Measurements from ENCODE around the gene CTSW. TPM values are rescaled to one million over a fixed set of nuclear protein-coding genes. Genes with fewer than 3 reads are reported as not detected.
"Not testable (repeated sequence)": the region's sequence is repeated elsewhere in the genome, so short reads cannot be mapped to it uniquely, and the experiment has no call there.

Gene CTSW
- total RNA-seq, 1 donor from 2014 or later: 0.35 TPM

DNA sequence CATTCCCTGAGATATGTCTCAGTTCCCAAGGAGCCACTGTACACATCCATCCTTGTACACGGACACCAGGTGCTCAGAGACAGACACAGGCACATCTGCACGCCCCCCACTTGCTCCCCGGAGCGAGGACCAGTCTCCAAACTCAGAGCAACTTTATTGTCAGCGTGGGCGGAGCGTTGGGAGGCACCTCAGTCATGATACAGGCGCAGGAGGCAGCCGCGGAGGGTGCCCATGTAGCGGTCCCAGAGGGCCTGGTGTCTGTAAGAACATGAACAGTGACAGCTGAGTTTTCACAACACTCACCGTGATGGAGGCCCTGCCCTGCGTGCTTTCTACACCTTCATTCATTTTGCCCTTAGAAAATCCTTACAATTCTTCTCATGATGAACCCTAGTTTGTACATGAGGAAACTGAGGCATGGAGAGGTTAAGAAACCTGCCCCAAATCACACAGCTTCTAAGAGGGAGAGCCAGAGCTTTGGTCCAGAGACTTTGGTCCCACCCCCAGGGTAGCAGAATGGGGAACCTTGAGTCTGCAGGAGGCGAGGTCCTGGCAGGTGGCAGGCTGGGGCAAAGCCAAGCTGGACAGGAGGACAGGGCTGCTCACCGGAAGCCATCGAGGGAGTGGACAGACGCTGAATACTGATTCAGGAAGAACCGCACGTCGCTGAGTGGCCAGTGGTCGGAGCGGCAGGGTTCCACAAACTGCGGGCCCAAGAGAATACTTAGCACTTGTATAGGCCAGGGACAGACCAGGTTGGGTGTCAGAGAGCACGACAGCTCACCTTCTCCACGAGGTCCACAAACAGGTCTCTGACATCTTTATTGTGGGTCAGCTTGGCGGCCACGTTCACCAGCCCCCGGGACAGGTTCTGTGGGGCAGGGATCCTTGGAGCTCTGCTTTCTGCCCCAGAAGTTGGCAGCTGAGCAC lies 4.4 kb downstream of the CTSW start:
- DNase-seq (ENCODE audit: extremely low read depth, low read depth, low spot score): no peak

GRCh38 chr11:65884716-65885092 lies 5.1 kb downstream of the CTSW start:
- no peak for DNase-seq (ENCODE audit: extremely low read depth, low read depth, low spot score)

DNA sequence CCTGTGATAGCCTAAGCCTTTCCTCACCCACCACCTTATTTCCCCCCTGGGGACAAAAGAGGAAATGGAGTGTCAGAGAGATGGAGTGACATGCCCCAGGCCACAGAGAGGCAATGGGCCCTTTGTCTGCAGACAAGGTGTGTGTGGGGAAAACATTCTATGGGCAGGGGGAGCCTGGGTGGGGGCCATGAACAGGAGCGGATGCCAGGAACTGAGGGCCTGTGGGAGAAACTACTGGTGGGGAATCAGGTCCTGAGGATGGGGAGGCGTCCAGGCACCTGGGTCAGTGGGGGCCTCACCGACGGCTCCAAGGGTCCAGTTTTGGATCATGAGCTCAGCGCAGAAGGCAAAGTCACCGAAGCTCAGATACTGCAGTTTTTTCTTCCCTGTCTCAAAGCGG lies 5.6 kb downstream of the CTSW start:
- DNase-seq (ENCODE audit: extremely low read depth, low read depth, low spot score): no peak

DNA sequence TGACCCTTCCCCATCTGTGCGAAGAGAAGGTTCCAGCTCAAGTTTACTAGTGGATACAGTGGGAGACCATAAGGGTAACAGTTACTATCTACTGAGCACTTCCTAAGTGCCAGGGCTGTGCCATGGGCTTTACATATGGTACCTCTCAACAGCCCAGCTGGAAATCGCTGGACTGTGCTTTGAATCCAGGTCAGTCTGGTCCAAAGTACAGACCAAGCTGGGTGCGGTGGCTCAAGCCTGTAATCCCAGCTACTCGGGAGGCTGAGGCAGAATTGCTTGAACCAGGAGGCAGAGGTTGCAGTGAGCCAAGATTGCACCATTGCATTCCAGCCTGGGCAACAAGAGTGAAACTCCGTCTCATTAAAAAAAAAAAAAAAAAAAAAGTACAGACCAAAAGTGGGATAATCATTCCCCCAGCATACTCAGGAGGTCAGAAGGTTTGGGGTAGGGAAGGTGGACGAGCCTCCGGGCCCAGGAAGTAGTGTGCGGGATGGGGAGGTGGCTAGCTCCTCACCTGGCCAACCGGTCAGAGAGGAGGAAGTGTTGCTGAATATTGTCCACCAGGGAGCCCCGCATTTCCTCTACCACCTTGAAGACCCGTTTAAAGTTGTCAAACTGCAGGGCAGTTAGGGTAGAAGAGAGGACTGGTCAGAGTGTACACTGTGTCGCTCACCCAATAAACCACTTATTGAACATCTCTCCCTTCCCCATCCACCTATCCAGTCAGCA lies 6.3 kb downstream of the CTSW start:
- DNase-seq (ENCODE audit: extremely low read depth, low read depth, low spot score): no peak

DNA sequence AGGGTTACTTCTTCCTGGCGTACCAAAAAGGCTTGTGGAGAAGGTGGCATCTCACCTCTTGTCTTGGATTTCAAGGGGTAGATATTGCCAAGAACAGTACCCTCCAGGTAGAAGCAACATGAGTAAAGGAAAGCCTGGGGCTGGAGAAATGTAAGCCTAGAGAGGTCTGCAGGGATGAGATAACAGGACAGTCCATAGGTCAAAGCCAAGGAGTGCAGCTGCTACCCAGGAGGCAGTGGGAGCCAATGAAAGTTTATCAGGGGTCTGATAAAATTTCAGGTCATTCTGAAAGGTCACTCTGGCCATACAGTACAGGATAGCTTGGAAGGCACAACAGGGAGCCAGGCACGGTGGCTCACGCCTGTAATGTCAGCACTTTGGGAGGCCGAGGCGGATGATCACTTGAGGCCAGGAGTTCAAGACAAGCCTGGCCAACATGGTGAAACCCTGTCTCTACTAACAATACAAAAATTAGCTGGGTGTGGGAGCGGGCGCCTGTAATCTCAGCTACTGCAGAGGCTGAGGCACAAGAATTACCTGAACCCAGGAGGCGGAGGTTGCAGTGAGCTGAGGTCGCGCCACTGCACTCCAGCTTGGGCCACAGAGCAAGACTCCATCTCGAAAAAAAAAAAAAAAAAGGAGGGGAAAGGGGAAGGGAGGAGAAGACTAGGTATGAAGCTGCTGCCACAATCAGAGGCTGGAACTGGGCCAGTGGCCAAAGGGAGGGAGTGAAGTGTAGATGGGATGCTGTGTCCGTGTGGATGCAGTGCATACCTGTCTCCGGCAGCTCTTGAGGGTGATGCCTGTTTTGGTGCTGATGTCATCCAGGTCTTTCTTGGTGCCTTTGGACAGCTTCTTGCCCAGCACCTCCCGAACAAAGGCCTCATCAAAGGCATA lies 7.4 kb downstream of the CTSW start:
- no peak for DNase-seq (ENCODE audit: extremely low read depth, low read depth, low spot score)

DNA sequence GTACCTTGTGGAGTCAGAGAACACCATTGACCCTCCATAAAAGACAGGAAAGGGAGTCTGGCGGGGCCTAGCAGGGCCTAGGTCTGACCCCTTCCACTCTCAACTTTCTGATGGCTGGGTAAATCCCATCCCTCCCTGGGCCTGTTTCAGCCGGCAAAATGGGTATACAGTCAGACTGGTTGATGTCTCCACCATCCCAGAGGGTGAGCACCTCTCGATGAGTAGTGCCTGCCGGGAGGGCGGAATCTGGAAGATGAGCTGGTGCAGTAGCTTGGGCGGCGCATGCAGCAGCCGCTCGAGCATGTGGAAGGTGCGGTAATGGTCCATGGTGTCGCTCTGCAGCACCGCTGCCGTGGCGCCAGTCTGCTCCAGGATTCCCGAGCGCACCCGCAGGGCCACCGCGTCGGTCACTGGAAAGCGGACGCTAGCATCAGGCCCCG lies 8.1 kb downstream of the CTSW start:
- no peak for DNase-seq (ENCODE audit: extremely low read depth, low read depth, low spot score)

DNA sequence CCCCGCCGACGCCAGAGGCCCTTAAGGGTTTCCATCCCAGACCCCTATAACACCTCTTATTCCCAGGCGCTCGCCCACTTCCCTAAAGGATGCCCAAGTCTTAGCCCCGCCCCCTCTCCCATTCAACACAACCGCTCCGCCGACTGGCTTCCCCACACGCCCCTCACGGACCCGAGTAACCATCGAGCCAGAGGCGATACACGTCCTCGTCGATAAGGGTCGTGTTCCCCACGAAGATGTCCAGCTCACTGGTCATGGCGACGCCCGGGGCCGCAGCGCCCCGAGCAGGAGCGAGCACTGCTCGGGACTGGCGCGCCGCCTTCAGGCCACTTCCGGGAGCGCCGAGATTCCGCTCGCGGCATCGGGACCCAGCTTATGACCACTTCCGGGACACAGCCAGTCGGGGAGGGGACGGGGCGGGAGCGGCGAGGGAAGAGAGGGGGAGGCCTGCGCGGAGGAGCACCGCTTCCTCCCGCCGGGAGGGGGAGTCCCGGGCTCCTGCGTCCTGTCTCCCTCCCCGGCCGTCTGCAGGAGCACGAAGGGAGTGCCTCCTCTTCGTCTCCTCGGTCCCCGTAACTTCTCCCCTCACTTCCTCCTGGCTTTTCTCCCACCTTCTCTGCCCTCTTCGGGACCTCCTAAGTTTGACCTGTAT lies 8.7 kb downstream of the CTSW start, which contains the start of gene FIBP:
Gene FIBP (minus strand): TSS at position 309 of the 652 bp plus-strand sequence. CDS start 53 bp downstream, at position 256.
- DNase-seq (ENCODE audit: extremely low read depth, low read depth, low spot score): no peak

- no peak for DNase-seq (ENCODE audit: extremely low read depth, low read depth, low spot score)
Measured at GRCh38 chr11:65890324-65891218, 10.9 kb downstream of the CTSW start, which contains the start of gene CCDC85B. TSS of gene CCDC85B (plus strand) at chr11:65890673. CDS start at chr11:65890784, 111 bp downstream.

DNA sequence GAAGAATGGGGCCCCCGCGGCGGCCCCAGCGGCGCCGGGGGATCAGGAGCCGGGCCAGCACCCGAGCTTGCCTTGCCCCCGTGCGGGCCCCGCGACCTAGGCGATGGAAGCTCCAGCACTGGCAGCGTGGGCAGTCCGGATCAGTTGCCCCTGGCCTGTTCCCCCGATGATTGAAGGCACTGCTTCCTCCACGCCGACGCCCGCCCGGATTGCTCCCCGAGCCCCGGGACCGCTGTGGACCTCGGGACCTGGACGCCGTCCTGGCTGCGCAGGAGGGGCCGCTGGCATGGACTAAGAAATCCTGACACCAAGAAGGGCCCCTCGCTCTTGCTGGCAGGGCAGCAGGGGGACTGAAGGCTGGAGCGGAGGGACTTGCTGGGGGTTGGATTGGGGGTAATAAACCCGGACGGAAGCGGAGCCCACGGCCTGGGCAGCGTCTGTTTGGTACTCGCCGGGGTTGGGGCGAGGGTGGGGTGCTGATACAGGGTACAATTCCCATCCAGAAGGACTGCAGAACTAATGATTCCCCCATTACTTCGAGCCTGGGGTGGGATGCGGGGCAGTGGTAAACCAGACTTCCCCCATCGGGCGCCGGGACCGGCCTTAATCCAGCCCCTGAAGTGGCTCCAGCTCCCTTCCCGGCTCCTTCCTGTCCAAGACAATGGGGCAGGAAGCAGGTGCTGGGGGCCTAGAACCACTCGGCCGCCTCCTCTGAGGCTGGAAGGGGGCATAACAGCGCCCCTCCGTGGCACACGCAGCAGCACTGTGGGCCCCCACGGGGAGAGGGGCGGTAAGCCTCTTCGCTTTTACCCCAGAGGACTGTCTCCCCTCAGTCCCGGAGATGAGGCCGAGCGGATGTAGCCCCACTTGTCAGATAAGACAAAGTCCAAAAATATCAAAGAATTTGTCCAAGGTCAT lies 11.8 kb downstream of the CTSW start:
- DNase-seq (ENCODE audit: extremely low read depth, low read depth, low spot score): no peak

- DNase-seq (ENCODE audit: extremely low read depth, low read depth, low spot score): not testable (repeated sequence)
Measured at GRCh38 chr11:65892137-65892540, 12.5 kb downstream of the CTSW start.

DNA sequence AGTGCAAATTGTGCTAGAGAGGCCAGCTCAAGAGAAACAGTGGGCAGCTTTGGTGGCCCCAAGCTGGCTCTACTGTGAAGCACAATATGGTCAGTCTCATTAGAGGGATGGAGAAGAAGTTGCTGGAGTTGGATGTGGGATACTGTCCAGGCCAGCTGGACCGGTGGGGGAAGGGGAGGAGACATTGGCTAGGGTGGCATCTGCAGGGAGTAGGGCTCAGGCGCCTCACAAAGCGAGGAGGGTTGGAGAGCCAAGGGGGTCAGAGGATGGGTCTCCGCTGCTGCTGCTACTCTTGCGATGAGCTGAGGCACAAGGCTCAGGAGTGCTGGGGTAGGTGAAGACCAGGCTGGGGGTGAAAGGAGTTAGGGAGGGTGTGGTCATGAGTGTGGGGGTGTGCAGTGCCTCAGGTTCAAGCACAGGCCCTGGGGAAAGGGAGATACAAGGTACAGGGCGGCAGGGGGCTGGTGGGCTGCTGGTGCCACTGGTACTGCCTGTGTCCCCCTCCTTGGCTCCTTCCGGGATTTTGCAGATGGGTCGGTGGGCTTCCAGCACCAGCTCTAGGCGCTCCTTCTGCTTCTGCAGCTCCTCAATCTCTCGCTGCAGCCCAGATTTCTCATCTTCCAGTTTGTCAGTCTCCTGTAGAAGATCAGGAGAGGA lies 13.2 kb downstream of the CTSW start:
- DNase-seq (ENCODE audit: extremely low read depth, low read depth, low spot score): no peak

GRCh38 chr11:65894034-65894591 lies 14.5 kb downstream of the CTSW start:
- no peak for DNase-seq (ENCODE audit: extremely low read depth, low read depth, low spot score)

DNA sequence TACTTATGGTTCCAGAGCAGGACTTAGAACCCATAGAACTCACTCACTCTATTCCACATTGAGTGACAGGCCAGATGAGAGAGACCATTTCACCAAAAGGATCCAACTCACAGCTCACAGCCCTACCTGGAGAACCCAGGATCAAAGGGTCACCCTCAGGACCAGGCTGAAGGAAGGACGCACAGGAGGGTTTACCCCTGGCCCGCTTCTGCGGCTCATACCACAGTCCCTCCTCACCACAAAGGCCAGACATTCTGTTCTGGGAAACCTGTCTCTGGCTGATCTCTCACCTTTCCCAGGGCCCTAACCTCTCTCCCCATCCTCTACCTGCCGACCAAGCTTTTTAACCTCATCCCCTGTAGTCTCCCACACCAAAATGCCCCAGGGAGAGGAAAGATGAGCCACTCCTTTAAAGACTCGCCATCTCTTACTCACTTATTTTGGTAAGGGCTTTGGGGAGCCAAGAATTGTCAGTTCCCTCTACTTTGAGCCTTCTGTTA lies 15.9 kb downstream of the CTSW start:
- DNase-seq (ENCODE audit: extremely low read depth, low read depth, low spot score): no peak

GRCh38 chr11:65896034-65896999 lies 16.7 kb downstream of the CTSW start:
- DNase-seq (ENCODE audit: extremely low read depth, low read depth, low spot score): no peak

GRCh38 chr11:65897020-65897471 lies 17.4 kb downstream of the CTSW start:
- no peak for DNase-seq (ENCODE audit: extremely low read depth, low read depth, low spot score)
